H1 (cell line): Measurements from ENCODE around the gene NETO2. TPM values are rescaled to one million over a fixed set of nuclear protein-coding genes. Genes with fewer than 3 reads are reported as not detected.

ENCODE experiments used
- CTCF ChIA-PET: fragments of 300-600 bp; sonication (Branson Sonifier 250); formaldehyde crosslinking; loops from one replicate; lab custom pipeline; 2021; ENCODE audit not compliant: partially characterized antibody; lab: Charles Lee
- POLR2A ChIA-PET: fragments of 300-600 bp; sonication (Branson Sonifier 250); formaldehyde crosslinking; loops from one replicate; lab custom pipeline; 2021; ENCODE audit warnings: inconsistent platforms; ENCODE audit not compliant: partially characterized antibody; lab: Charles Lee
- DNase-seq, 2 experiments: peaks; one replicate each; pipeline versions ENCODE4 v3.0.0 to v3.0.0-alpha.2; 2010 to 2022; ENCODE audit warnings: low spot score in 2 of 2, low read depth in 1 of 2, mixed read lengths in 1 of 2
- FAIRE-seq: peaks from 2 replicates; lab custom pipeline; 2011; peaks lifted over from hg19 to GRCh38; lab: Jason Lieb, UNC
- H2AFZ ChIP-seq: 2 replicates; pipeline ENCODE4 v1.8.1; 2012; ENCODE audit warnings: low read length, inconsistent platforms
- H2AK5ac ChIP-seq: 2 replicates; pipeline ENCODE4 v1.6.1; 2013; ENCODE audit warnings: low read depth, low read length
- H2BK120ac ChIP-seq: replicated peaks from 2 replicates; pipeline ENCODE3; 2013; ENCODE audit warnings: low read depth, low read length, inconsistent platforms
- H2BK12ac ChIP-seq: 2 replicates; pipeline ENCODE4 v1.6.1; 2013; ENCODE audit warnings: low read depth, low read length
- H2BK15ac ChIP-seq: 2 replicates; pipeline ENCODE4 v1.6.1; 2013; ENCODE audit warnings: low read length
- H2BK20ac ChIP-seq: 2 replicates; pipeline ENCODE4 v1.6.1; 2013; ENCODE audit warnings: low read length
- H2BK5ac ChIP-seq: 2 replicates; pipeline ENCODE4 v1.6.1; 2013; ENCODE audit warnings: low read depth, low read length
- H3K14ac ChIP-seq: 2 replicates; pipeline ENCODE4 v1.6.1; 2013; ENCODE audit warnings: inconsistent platforms; ENCODE audit not compliant: insufficient read length
- H3K18ac ChIP-seq: 2 replicates; pipeline ENCODE4 v1.6.1; 2013; ENCODE audit warnings: low read length; ENCODE audit errors: extremely low read depth
- H3K23ac ChIP-seq: 2 replicates; pipeline ENCODE4 v1.6.1; 2013; ENCODE audit warnings: inconsistent platforms; ENCODE audit not compliant: insufficient read length
- H3K23me2 ChIP-seq: 2 replicates; pipeline ENCODE4 v1.6.1; 2013; ENCODE audit warnings: low read depth, low read length
- H3K27ac ChIP-seq: 2 replicates; pipeline ENCODE4 v1.6.1; 2011; ENCODE audit warnings: low read depth, low read length, inconsistent platforms
- H3K27me3 ChIP-seq, 4 experiments: replicated peaks in 1 of 4; 1 replicate in 1 of 4; 2 replicates in 3 of 4; pipeline versions ENCODE4 v1.6.1 to v1.8.1; 2011 to 2013; ENCODE audit warnings: low read length in 3 of 4, mild to moderate bottlenecking in 3 of 4, inconsistent platforms in 2 of 4, mixed read lengths in 2 of 4, moderate library complexity in 1 of 4; ENCODE audit not compliant: control insufficient read depth in 3 of 4, insufficient read depth in 3 of 4; ENCODE audit errors: extremely low read depth in 1 of 4
- H3K36me3 ChIP-seq, 4 experiments: 2 replicates each; pipeline versions ENCODE4 v1.6.1 to v1.8.1; 2011 to 2013; ENCODE audit warnings: mild to moderate bottlenecking in 4 of 4, low read length in 3 of 4, moderate library complexity in 2 of 4, control low read depth in 1 of 4, inconsistent platforms in 1 of 4; ENCODE audit not compliant: insufficient read depth in 4 of 4, control insufficient read depth in 2 of 4
- H3K4ac ChIP-seq: replicated peaks from 2 replicates; pipeline ENCODE3; 2013; ENCODE audit warnings: low read length, low read depth, mixed read lengths, inconsistent platforms; ENCODE audit not compliant: insufficient read length
- H3K4me1 ChIP-seq, 4 experiments: replicated peaks in 1 of 4; 1 replicate in 1 of 4; 2 replicates in 3 of 4; pipeline versions ENCODE4 v1.6.1 to v1.8.1; 2011 to 2013; ENCODE audit warnings: low read length in 3 of 4, inconsistent platforms in 2 of 4, mixed read lengths in 1 of 4; ENCODE audit not compliant: insufficient read depth in 4 of 4, control insufficient read depth in 3 of 4
- H3K4me2 ChIP-seq, 2 experiments: 2 replicates each; pipeline versions ENCODE4 v1.6.1 to v1.8.1; 2011 to 2013; ENCODE audit warnings: low read depth in 2 of 2, low read length in 2 of 2, control low read depth in 1 of 2, inconsistent platforms in 1 of 2, mild to moderate bottlenecking in 1 of 2; ENCODE audit not compliant: insufficient read depth in 1 of 2
- H3K4me3 ChIP-seq, 4 experiments: fragments of 200-600, 300-600 bp in 1 of 4; sonication (generic), shearing (Covaris generic), sonication (Bioruptor Twin) in 1 of 4; 2 replicates each; pipeline versions ENCODE4 v1.5.1 to v1.8.1; 2011 to 2016; ENCODE audit warnings: low read length in 4 of 4, low read depth in 3 of 4, control low read depth in 2 of 4, inconsistent platforms in 2 of 4, mild to moderate bottlenecking in 2 of 4, mixed read lengths in 1 of 4, moderate library complexity in 1 of 4; ENCODE audit not compliant: insufficient read depth in 2 of 4; ENCODE audit errors: extremely low read depth in 1 of 4
- H3K56ac ChIP-seq: replicated peaks from 2 replicates; pipeline ENCODE3; 2013; ENCODE audit warnings: low read depth, mild to moderate bottlenecking, mixed read lengths, low read length, inconsistent platforms; ENCODE audit not compliant: insufficient read length
- H3K79me1 ChIP-seq: 2 replicates; pipeline ENCODE4 v1.6.1; 2013; ENCODE audit warnings: low read depth, low read length, control low read depth
- H3K79me2 ChIP-seq, 2 experiments: 2 replicates each; pipeline versions ENCODE4 v1.6.1 to v1.8.1; 2012 to 2013; ENCODE audit warnings: low read length in 2 of 2, mild to moderate bottlenecking in 2 of 2, inconsistent platforms in 1 of 2; ENCODE audit not compliant: insufficient read depth in 2 of 2, control insufficient read depth in 1 of 2
- H3K9ac ChIP-seq, 4 experiments: replicated peaks in 1 of 4; 1 replicate in 1 of 4; 2 replicates in 3 of 4; pipeline versions ENCODE4 v1.6.1 to v1.8.1; 2011 to 2013; ENCODE audit warnings: low read depth in 3 of 4, low read length in 3 of 4, control low read depth in 2 of 4, mild to moderate bottlenecking in 2 of 4, moderate library complexity in 2 of 4, inconsistent platforms in 1 of 4; ENCODE audit errors: extremely low read depth in 1 of 4
- H3K9me3 ChIP-seq, 2 experiments: 2 replicates each; pipeline versions ENCODE4 v1.6.1 to v1.8.1; 2012 to 2013; ENCODE audit warnings: mild to moderate bottlenecking in 2 of 2, moderate library complexity in 2 of 2, control low read depth in 1 of 2, inconsistent platforms in 1 of 2, low read depth in 1 of 2, low read length in 1 of 2, mixed read lengths in 1 of 2; ENCODE audit not compliant: insufficient read depth in 2 of 2
- H4K20me1 ChIP-seq, 2 experiments: replicated peaks in 1 of 2; 2 replicates each; pipeline versions ENCODE3 to v1.8.1; 2011 to 2013; ENCODE audit warnings: inconsistent platforms in 2 of 2, low read length in 2 of 2, mild to moderate bottlenecking in 1 of 2; ENCODE audit not compliant: insufficient read depth in 2 of 2, control insufficient read depth in 1 of 2
- H4K5ac ChIP-seq: 2 replicates; pipeline ENCODE4 v1.6.1; 2013; ENCODE audit warnings: low read length, low read depth, mixed read lengths, inconsistent platforms; ENCODE audit not compliant: insufficient read length
- H4K8ac ChIP-seq: 2 replicates; pipeline ENCODE4 v1.8.0; 2013; ENCODE audit warnings: mild to moderate bottlenecking, moderate library complexity, low read length, inconsistent platforms; ENCODE audit not compliant: insufficient read depth; ENCODE audit errors: extremely low read depth
- H4K91ac ChIP-seq: replicated peaks from 2 replicates; pipeline ENCODE3; 2013; ENCODE audit warnings: low read length, mixed read lengths, inconsistent platforms; ENCODE audit not compliant: insufficient read length
- BACH1 ChIP-seq: IDR thresholded peaks from 2 replicates; pipeline ENCODE4 v1.6.1; 2012; ENCODE audit warnings: low read length, improper control_type of control experiment
- GTF2F1 ChIP-seq: IDR thresholded peaks from 2 replicates; pipeline ENCODE4 v1.6.1; 2012; ENCODE audit warnings: low read depth, low read length, improper control_type of control experiment, borderline replicate concordance
- HDAC6 ChIP-seq: IDR thresholded peaks from one replicate; pipeline ENCODE4 v1.7.1; 2012; ENCODE audit warnings: low read depth, mild to moderate bottlenecking, inconsistent platforms, low read length, moderate library complexity
- NANOG ChIP-seq: IDR thresholded peaks from 2 replicates; pipeline ENCODE4 v1.6.1; 2011; ENCODE audit warnings: low read length, low read depth, mild to moderate bottlenecking, inconsistent platforms; ENCODE audit not compliant: insufficient read depth, poor library complexity, severe bottlenecking
- SIN3A ChIP-seq, 2 experiments: IDR thresholded peaks in 1 of 2; conservative IDR thresholded peaks in 1 of 2; 2 replicates each; pipeline ENCODE4 v1.6.1; 2011 to 2012; ENCODE audit warnings: low read length in 2 of 2, improper control_type of control experiment in 1 of 2, low read depth in 1 of 2, mild to moderate bottlenecking in 1 of 2
- WGBS, 2 experiments: shearing (Covaris generic) in 1 of 2; methylation state at CpG; one replicate each; pipeline versions ENCODE4 v1.1.6 to v1.1.7; 2013 to 2015; ENCODE audit warnings: low lambda C conversion rate in 2 of 2, mixed read lengths in 2 of 2, inconsistent platforms in 1 of 2, low coverage in 1 of 2, missing lambda C conversion rate in 1 of 2; ENCODE audit not compliant: insufficient replicate concordance in 2 of 2, insufficient coverage in 1 of 2, insufficient read length in 1 of 2; ENCODE audit errors: extremely low coverage in 1 of 2, missing lambda C conversion rate in 1 of 2; 5-methylcytosine and 5-hydroxymethylcytosine counted together
- polyA plus RNA-seq, 7 experiments: library from polyadenylated mRNA; depleted of rRNA in 3 of 7; stranded (reverse) in 5 of 7; unstranded in 2 of 7; fragments of >200 nt in 5 of 7; fragments of 200-250 nt in 2 of 7; gene quantifications; 1 replicate in 5 of 7; 2 replicates in 1 of 7; 4 replicates in 1 of 7; pipeline versions ENCODE4 v1.2.1 to v1.2.3, GENCODE V29; 2011 to 2013; ENCODE audit warnings: missing spikeins in 2 of 7, mixed read lengths in 2 of 7
- total RNA-seq: library from RNA; stranded (reverse); fragmentation: NEBNext Ultra II Directional; extraction: Animal tissue kit (Norgen Biotek cat#: 25700); gene quantifications from 2 replicates; pipeline ENCODE4 v1.2.1, GENCODE V29; 2021
- TF ChIP-seq, protein P1 (sequence below): IDR thresholded peaks from 2 replicates; pipeline ENCODE4 v1.6.1; 2012; ENCODE audit warnings: inconsistent platforms

Gene NETO2
- total and polyA plus RNA-seq, 2 of the 8 experiments (the other 6 are each of a cell fraction or from before 2014, with no cell fraction given) = 9.4 to 12.5 TPM

GRCh38 chr16:47045459-47045858 lies 98.3 kb downstream of the NETO2 start:
- no peak overlapping the region for H2AK5ac ChIP-seq
- H3K4me3 ChIP-seq = no peak overlapping the region
- peaks cover 0 to 2% (median 0%) of the 10 kb centered on the region in 4 experiments; a peak in 2 of 7 replicates for H3K4me1 ChIP-seq
- no peak overlapping the region for H3K27ac ChIP-seq
- POLR2A ChIA-PET = interaction anchor here (1.0 kb wide), 1 partner anchor 73 kb away, joined by 3 read pairs; the partner anchor contains the start of gene DNAJA2
- CTCF ChIA-PET = interaction anchor here (1.4 to 1.5 kb wide), 2 partner anchors 20 to 1119 kb away, joined by 3 read pairs; no protein-coding TSS in a partner anchor
- H2BK15ac ChIP-seq = no peak overlapping the region
- no peak overlapping the region for H2BK20ac ChIP-seq
- H3K79me2 ChIP-seq = no peaks in the 10 kb centered on the region
- no peaks in the 10 kb centered on the region for H3K23me2 ChIP-seq
- no peak overlapping the region for H2BK12ac ChIP-seq
- DNase-seq (no peak), FAIRE-seq (no peak)
- H2BK120ac ChIP-seq = no peak overlapping the region
- no peak overlapping the region for H2AFZ ChIP-seq
- H3K27me3 ChIP-seq = no peaks in the 10 kb centered on the region
- H4K20me1 ChIP-seq = no peaks in the 10 kb centered on the region
- H3K79me1 ChIP-seq = no peaks in the 10 kb centered on the region
- no peak overlapping the region for H3K23ac ChIP-seq
- no peak overlapping the region for H3K4ac ChIP-seq
- H4K8ac ChIP-seq = no peak overlapping the region
- H3K9me3 ChIP-seq = no peaks in the 10 kb centered on the region
- no peak overlapping the region for H3K4me2 ChIP-seq
- H4K5ac ChIP-seq = no peak overlapping the region
- H3K56ac ChIP-seq = no peak overlapping the region
- H3K36me3 ChIP-seq = no peaks in the 10 kb centered on the region
- no peak overlapping the region for H3K9ac ChIP-seq
- H2BK5ac ChIP-seq = no peak overlapping the region
- 95% methylated on average over 3 of the region's 3 CpGs; no CpG with 5 or more reads in 1 of the 2 experiments for WGBS, 2 experiments
- H4K91ac ChIP-seq = no peak overlapping the region
- no peak overlapping the region for H3K18ac ChIP-seq
- no peak overlapping the region for H3K14ac ChIP-seq
- no peak for TF ChIP-seq NANOG
- TF ChIP-seq HDAC6 = no peak
- no peak for TF ChIP-seq SIN3A (conservative IDR thresholded peaks at IDR 0.05 in 1 of 2, IDR thresholded peaks at IDR 0.05 in 1 of 2; ENCODE audit: low read depth in 1 of 2, low read length in 2 of 2)
- TF ChIP-seq, protein P1, sequence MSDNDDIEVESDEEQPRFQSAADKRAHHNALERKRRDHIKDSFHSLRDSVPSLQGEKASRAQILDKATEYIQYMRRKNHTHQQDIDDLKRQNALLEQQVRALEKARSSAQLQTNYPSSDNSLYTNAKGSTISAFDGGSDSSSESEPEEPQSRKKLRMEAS = no peak
- no peak for TF ChIP-seq BACH1
- TF ChIP-seq GTF2F1 = no peak
